Measurements from ENCODE around the gene FMNL2.

- TF ChIP-seq CTCF (IDR thresholded peaks at IDR 0.05; ENCODE audit: low read length): no peak
- no peak for TF ChIP-seq EZH2phosphoT487 (IDR thresholded peaks at IDR 0.05; ENCODE audit: low read length)
Measured at GRCh38 chr2:152485954-152486736, 151.2 kb downstream of the FMNL2 start.

All from MM.1S (cell line).